ENCODE data around the gene DUSP10.

Gene DUSP10

GRCh38 chr1:221672965-221673364 is 68.9 kb downstream of the DUSP10 start:
- DNase-seq (ENCODE audit: low spot score), result no peak
- H3K4me3 Mint-ChIP-seq, result no peak overlapping the region
- H3K27ac Mint-ChIP-seq, result no peak overlapping the region
- H3K36me3 Mint-ChIP-seq (ENCODE audit: low read depth), result peaks cover 5% of the 10 kb centered on the region
- peaks cover 5% of the 10 kb centered on the region for H3K9me3 Mint-ChIP-seq
- peaks cover 7% of the 10 kb centered on the region for H3K27me3 Mint-ChIP-seq (ENCODE audit: low read depth)
- peaks cover 11% of the 10 kb centered on the region for H3K4me1 Mint-ChIP-seq (ENCODE audit: low read depth)

GRCh38 chr1:221672239-221672645 is 69.6 kb downstream of the DUSP10 start:
- peaks cover 5% of the 10 kb centered on the region for H3K9me3 Mint-ChIP-seq
- H3K4me1 Mint-ChIP-seq (ENCODE audit: low read depth), result peaks cover 9% of the 10 kb centered on the region
- DNase-seq (ENCODE audit: low spot score), result no peak
- no peak overlapping the region for H3K27ac Mint-ChIP-seq
- H3K4me3 Mint-ChIP-seq, result no peak overlapping the region
- H3K27me3 Mint-ChIP-seq (ENCODE audit: low read depth), result peaks cover 11% of the 10 kb centered on the region
- H3K36me3 Mint-ChIP-seq (ENCODE audit: low read depth), result peaks cover 5% of the 10 kb centered on the region

GRCh38 chr1:221670081-221670480 is 71.8 kb downstream of the DUSP10 start:
- H3K27ac Mint-ChIP-seq, result no peak overlapping the region
- peaks cover 16% of the 10 kb centered on the region for H3K27me3 Mint-ChIP-seq (ENCODE audit: low read depth)
- no peaks in the 10 kb centered on the region for H3K9me3 Mint-ChIP-seq
- no peaks in the 10 kb centered on the region for H3K36me3 Mint-ChIP-seq (ENCODE audit: low read depth)
- peaks cover 2% of the 10 kb centered on the region for H3K4me1 Mint-ChIP-seq (ENCODE audit: low read depth)
- no peak for DNase-seq (ENCODE audit: low spot score)
- no peak overlapping the region for H3K4me3 Mint-ChIP-seq

GRCh38 chr1:221669441-221669840 is 72.4 kb downstream of the DUSP10 start:
- Mint-ChIP-seq H3K4me3 (no peak overlapping the region), H3K4me1 (ENCODE audit: low read depth) (peaks cover 2% of the 10 kb centered on the region), H3K9me3 (no peaks in the 10 kb centered on the region), H3K27ac (no peak overlapping the region), H3K36me3 (ENCODE audit: low read depth) (peaks cover 2% of the 10 kb centered on the region), H3K27me3 (ENCODE audit: low read depth) (peaks cover 16% of the 10 kb centered on the region)
- DNase-seq (ENCODE audit: low spot score), result no peak

GRCh38 chr1:221667504-221667903 is 74.4 kb downstream of the DUSP10 start:
- H3K9me3 Mint-ChIP-seq, result no peaks in the 10 kb centered on the region
- no peak overlapping the region for H3K4me3 Mint-ChIP-seq
- H3K27ac Mint-ChIP-seq, result no peak overlapping the region
- DNase-seq (ENCODE audit: low spot score), result no peak
- H3K4me1 Mint-ChIP-seq (ENCODE audit: low read depth), result peaks cover 2% of the 10 kb centered on the region
- peaks cover 2% of the 10 kb centered on the region for H3K36me3 Mint-ChIP-seq (ENCODE audit: low read depth)
- peaks cover 22% of the 10 kb centered on the region for H3K27me3 Mint-ChIP-seq (ENCODE audit: low read depth)

GRCh38 chr1:221664253-221664652 is 77.6 kb downstream of the DUSP10 start:
- no peak overlapping the region for H3K27ac Mint-ChIP-seq
- no peak overlapping the region for H3K4me3 Mint-ChIP-seq
- peaks cover 16% of the 10 kb centered on the region for H3K27me3 Mint-ChIP-seq (ENCODE audit: low read depth)
- H3K36me3 Mint-ChIP-seq (ENCODE audit: low read depth), result peaks cover 2% of the 10 kb centered on the region
- no peaks in the 10 kb centered on the region for H3K9me3 Mint-ChIP-seq
- DNase-seq (ENCODE audit: low spot score), result no peak
- peaks cover 2% of the 10 kb centered on the region for H3K4me1 Mint-ChIP-seq (ENCODE audit: low read depth)

GRCh38 chr1:221663321-221663720 is 78.6 kb downstream of the DUSP10 start:
- Mint-ChIP-seq H3K9me3 (no peaks in the 10 kb centered on the region), H3K27me3 (ENCODE audit: low read depth) (peaks cover 15% of the 10 kb centered on the region), H3K27ac (no peak overlapping the region), H3K4me3 (no peak overlapping the region), H3K36me3 (ENCODE audit: low read depth) (peaks cover 2% of the 10 kb centered on the region), H3K4me1 (ENCODE audit: low read depth) (peaks cover 2% of the 10 kb centered on the region)
- DNase-seq (ENCODE audit: low spot score), result no peak

GRCh38 chr1:221655766-221656305 is 86.1 kb downstream of the DUSP10 start:
- no peak overlapping the region for H3K27ac Mint-ChIP-seq
- DNase-seq (ENCODE audit: low spot score), result no peak
- no peaks in the 10 kb centered on the region for H3K9me3 Mint-ChIP-seq
- H3K4me3 Mint-ChIP-seq, result no peak overlapping the region
- H3K27me3 Mint-ChIP-seq (ENCODE audit: low read depth), result no peaks in the 10 kb centered on the region
- H3K4me1 Mint-ChIP-seq (ENCODE audit: low read depth), result no peaks in the 10 kb centered on the region
- no peaks in the 10 kb centered on the region for H3K36me3 Mint-ChIP-seq (ENCODE audit: low read depth)

All from T-helper 2 cell treated with Interferon-gamma antibody and Interleukin-4, amounts not matched to agents 5 μg/mL and 100 μg/mL, for 36 hours (primary cell).